NCI-H2107 (cell line): ENCODE measurements around the gene RAB4B.
"Not testable (repeated sequence)": the region's sequence is repeated elsewhere in the genome, so short reads cannot be mapped to it uniquely, and the experiment has no call there.

Experiments used
- DNase-seq: peaks from one replicate; lab custom pipeline; 2025; lab: John Stamatoyannopoulos, UW

The RAB4B gene

DNA sequence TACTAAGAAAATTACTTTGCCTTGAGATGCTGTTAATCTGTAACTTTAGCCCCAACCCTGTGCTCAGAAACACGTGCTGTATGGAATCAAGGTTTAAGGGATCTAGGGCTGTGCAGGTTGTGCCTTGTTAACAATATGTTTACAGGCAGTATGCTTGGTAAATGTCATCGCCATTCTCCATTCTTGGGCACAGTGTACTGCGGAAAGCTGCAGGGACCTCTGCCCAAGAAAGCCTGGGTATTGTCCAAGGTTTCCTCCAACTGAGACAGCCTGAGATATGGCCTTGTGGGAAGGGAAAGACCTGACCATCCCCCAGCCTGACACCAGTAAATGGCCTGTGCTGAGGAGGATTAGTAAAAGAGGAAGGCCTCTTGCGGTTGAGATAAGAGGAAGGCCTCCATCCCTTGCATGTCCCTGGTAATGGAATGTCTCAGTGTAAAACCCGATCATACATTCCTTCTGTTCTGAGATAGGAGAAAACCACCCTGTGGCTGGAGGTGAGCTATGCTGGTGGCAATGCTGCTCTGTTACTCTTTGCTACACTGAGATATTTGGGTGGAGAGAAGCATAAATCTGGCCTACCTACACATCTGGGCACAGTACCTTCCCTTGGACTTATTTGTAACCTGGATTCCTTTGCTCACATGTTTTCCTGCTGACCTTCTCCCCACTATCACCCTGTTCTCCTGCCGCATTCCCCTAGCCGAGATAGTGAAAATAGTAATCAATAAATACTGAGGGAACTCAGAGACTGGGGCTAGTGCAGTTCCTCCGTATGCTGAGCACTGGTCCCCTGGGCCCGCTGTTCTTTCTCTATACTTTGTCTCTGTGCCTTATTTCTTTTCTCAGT lies 44.9 kb downstream of the RAB4B start:
- not testable (repeated sequence) for DNase-seq

DNA sequence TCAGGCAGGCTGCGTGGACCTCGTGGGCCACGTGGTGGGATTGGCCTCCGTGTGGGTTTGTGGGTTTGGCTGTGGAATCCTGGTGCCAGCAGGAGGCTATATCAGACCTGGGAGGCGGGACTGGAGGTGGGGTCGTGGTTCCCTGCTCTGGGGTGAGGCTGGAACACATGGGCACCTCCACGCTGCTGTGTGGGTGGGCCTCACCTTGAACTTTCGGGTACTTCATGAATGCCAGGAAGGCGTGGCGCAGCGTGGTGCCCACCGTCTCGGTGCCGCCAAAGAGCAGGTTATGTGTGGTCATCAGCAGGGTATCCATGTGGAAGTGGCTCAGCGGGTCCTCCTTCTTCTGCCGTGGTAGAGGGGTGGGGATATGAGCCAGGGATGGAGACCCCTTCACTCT lies 46.9 kb downstream of the RAB4B start:
- not testable (repeated sequence) for DNase-seq

DNA sequence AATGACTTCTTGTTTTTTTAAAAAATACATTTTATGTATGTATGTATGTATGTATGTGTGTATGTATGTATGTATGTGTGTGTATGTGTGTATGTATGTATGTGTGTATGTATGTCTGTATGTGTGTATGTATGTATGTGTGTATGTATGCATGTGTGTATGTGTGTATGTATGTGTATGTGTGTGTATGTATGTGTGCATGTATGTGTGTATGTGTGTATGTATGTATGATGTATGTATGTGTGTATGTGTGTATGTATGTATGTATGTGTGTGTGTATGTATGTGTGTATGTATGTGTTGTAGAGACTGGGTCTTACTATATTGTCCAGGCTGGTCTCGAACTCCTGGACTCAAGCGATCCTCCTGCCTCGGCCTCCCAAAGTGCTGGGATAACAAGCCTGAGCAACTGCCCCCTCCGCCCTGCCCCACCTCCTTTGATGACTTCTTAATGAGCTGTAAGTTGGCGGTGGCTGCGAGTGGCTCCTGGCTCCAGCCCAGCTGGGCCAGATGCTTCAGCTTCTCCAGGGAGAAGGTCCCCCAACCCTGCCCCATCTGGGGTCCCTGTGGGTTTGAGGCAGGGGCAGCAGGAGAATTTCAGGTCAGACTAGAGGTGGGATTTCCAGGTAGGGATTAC lies 47.5 kb downstream of the RAB4B start:
- not testable (repeated sequence) for DNase-seq

GRCh38 chr19:40826312-40826698 lies 48.3 kb downstream of the RAB4B start:
- not testable (repeated sequence) for DNase-seq

- not testable (repeated sequence) for DNase-seq
Measured at GRCh38 chr19:40826699-40827385, 48.8 kb downstream of the RAB4B start.

- no peak for DNase-seq
Measured at GRCh38 chr19:40827386-40828247, 49.6 kb downstream of the RAB4B start.

DNA sequence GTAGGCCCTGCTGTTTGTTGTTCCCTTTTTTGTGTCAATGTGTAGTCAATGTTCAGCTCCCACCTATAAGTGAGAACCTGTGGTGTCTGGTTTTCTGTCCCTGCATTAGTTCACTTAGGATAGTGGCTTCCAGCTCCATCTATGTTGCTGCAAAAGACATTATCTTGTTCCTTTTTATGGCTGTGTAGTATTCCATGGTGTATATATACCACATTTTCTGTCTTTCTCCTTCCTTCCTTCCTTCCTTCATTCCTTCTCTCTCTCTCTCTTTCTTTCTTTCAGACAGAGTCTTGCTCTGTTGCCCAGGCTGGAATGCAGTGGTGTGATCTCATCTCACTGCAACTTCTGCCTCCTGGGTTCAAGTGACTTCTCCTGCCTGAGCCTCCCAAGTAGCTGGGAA lies 51.2 kb downstream of the RAB4B start:
- no peak for DNase-seq

DNA sequence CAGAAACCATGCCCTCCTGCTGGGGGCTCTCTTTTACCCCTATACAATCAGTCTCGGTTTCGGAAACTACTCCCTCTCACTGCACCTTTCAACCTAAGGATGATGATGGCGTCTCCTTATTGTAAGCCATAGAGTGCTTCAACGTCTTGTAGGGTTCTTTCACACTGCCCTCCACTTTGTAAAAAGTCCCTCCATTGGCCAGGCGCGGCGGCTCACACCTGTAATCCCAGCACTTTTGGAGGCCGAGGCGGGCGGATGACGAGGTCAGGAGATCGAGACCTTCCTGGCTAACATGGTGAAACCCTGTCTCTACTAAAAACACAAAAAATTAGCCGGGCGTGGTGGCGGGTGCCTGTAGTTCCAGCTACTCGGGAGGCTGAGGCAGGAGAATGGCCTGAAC lies 52.7 kb downstream of the RAB4B start:
- DNase-seq = not testable (repeated sequence)

- peak; percentile 57 for DNase-seq
Measured at GRCh38 chr19:40831502-40832430, 53.7 kb downstream of the RAB4B start.

DNA sequence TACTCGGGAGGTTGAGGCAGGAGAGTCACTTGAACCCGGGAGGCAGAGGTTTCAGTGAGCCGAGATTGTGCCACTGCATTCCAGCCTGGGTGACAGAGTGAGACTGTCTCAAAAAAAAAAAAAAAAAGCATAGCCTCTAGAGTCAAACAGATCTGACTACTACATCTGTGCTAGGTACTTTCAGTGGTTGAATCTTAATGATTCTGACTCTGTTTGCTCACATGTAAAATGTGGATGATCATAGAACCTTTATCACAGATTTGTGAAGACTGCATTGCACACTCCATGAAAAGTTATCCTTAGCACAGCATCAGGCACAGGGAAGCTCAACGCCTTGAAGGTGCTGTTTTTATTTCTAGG lies 54.4 kb downstream of the RAB4B start:
- DNase-seq = not testable (repeated sequence)

DNA sequence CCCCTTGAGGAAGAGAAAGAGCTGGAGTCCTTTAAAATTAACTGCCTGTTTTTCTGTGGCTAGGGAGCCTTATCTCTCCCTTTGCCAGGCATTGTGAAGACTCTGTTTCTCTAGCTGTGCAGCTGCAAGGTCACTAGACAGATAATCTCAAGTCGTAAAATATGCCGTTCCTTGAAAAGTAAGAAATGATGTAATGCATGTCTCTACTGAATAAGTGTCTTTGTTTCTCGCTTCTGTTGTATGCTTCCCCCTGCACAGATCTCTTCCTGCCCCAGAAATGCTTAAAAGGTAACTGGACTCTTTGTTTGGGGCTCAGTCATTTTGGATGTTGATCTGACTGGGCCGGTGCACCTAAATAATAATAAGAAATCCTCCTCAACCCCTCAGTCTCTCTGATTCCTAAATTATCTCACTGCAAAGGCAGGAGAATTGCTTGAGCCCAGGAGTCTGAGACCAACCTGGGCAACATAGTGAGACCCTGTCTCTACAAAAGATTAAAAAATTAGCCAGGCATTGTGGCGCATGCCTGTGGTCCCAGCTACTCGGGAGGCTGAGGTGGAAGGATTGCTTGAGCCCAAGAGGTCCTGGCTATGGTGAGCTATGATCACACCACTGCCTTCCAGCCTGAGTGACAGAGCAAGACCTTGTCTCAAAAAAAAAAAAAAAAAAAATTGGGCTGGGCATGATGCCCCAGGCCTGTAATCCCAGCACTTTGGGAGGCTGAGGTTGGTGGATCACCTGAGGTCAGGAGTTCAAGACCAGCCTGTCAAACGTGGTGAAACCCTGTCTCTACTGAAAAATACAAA lies 55.9 kb downstream of the RAB4B start:
- not testable (repeated sequence) for DNase-seq

DNA sequence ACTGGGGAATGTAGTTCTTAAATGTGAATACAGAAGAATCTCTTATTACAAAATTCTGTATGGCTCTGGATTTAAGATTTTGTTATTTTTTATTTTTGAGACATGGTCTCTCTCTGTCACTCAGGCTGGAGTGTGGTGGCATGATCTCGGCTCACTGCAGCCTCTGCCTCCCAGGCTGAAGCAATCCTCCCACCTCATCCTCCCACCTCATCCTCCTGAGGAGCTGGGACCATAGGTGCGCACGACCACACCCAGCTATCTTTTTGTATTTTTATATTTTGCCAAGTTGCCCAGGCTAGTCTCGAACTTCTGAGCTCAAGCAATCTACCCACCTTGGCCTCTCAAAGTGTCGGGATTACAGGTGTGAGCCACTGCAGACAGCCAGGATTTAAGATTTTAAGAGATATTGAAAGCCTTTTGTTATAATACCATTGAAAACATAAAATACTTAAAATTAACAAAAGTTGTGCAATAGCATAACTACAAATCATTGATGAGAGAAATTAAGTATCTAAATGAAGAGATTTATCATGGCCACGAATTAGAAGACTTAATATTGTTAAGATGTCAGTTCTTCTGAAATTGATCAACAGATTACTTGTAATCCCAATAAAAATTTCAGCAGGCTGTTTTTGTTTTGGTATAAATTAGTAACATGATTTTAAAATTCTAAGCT lies 58.8 kb downstream of the RAB4B start:
- no peak for DNase-seq

GRCh38 chr19:40838477-40838876 lies 60.4 kb downstream of the RAB4B start:
- DNase-seq = not testable (repeated sequence)

- not testable (repeated sequence) for DNase-seq
Measured at GRCh38 chr19:40842012-40842411, 64.0 kb downstream of the RAB4B start.

DNA sequence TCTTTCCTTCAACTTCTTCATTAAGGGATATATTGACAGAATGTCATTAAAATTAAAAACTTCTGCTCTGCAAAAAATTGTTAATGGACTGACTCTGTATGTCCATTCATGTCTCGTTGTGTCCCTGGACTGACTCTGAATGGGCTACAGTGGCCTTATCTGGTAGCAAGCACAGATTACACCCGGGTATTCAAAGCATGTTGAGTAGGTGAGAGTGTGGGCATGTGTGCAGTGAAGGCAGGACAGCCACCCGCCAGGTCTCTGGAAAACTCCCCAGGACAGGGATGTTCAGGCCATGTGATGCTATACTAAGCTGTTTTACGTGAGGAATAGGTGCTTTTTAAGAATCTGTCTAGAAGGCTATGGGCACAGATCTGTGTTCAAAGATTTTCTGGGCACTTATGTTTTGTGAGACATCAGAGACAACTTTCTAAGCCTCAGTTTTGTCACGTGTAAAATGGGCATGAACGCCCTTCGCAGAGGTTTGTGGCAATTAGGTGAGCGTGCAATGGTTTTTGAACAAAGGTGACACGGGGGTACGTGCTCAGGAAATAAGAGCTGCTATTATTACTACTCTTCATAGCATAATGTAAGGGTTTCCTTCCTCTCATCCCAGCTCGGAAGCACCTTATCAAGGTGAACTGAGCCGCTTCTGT lies 65.1 kb downstream of the RAB4B start:
- DNase-seq = not testable (repeated sequence)

GRCh38 chr19:40843653-40844052 lies 65.6 kb downstream of the RAB4B start:
- DNase-seq = not testable (repeated sequence)
